SK-N-SH (cell line): ENCODE data around the gene PSMB11. TPM values are rescaled to one million over a fixed set of nuclear protein-coding genes. Genes with fewer than 3 reads are reported as not detected.

Experiments used
- FOXJ3 ChIP-seq: sonication (generic); formaldehyde crosslinking; IDR thresholded peaks from 2 replicates; pipeline ENCODE4 v1.5.1; 2020; ENCODE audit warnings: mild to moderate bottlenecking, missing genetic modification reagents
- GABPA ChIP-seq: IDR thresholded peaks from 2 replicates; pipeline ENCODE4 v1.4.0; 2012; ENCODE audit warnings: low read depth, mild to moderate bottlenecking
- IRF3 ChIP-seq: fragments of 150-350 bp; IDR thresholded peaks from 2 replicates; pipeline ENCODE4 v1.6.1; 2016; ENCODE audit warnings: mild to moderate bottlenecking, low read depth, low read length
- MAX ChIP-seq: IDR thresholded peaks from 2 replicates; pipeline ENCODE4 v1.4.0; 2012; ENCODE audit warnings: low read depth
- POLR2AphosphoS5 ChIP-seq: IDR thresholded peaks from 2 replicates; pipeline ENCODE4 v1.6.1; 2012; ENCODE audit warnings: low read depth, low read length
- RCOR1 ChIP-seq: fragments of 150-350 bp; IDR thresholded peaks from 2 replicates; pipeline ENCODE4 v1.6.1; 2017; ENCODE audit warnings: antibody characterized with exemption, low read length
- REST ChIP-seq: IDR thresholded peaks from 2 replicates; pipeline ENCODE4 v1.6.1; 2012; ENCODE audit warnings: mild to moderate bottlenecking, low read depth, low read length, moderate library complexity
- USF1 ChIP-seq: IDR thresholded peaks from 2 replicates; pipeline ENCODE4 v1.4.0; 2012; ENCODE audit warnings: low read depth, borderline replicate concordance
- USF2 ChIP-seq: fragments of 150-350 bp; IDR thresholded peaks from 2 replicates; pipeline ENCODE4 v1.6.1; 2017; ENCODE audit warnings: antibody characterized with exemption, low read length, low read depth, borderline replicate concordance
- ZBTB33 ChIP-seq: IDR thresholded peaks from 2 replicates; pipeline ENCODE4 v1.4.0; 2012; ENCODE audit warnings: low read depth, borderline replicate concordance
- polyA plus RNA-seq, 3 experiments: library from polyadenylated mRNA; depleted of rRNA; stranded (reverse); fragments of >200 nt; gene quantifications; 2 replicates each; pipeline ENCODE4 v1.2.3, GENCODE V29; 2012

The PSMB11 gene
- polyA plus RNA-seq, 1 of the 3 experiments (the other 2 are of a cell fraction): not detected

- peak; percentile 61; the same call in 1 of the 2 replicates for TF ChIP-seq MAX
- TF ChIP-seq USF1: no peak
- no peak for TF ChIP-seq GABPA
- TF ChIP-seq FOXJ3: no peak
- TF ChIP-seq REST: no peak
- TF ChIP-seq RCOR1: no peak
- no peak for TF ChIP-seq IRF3
- TF ChIP-seq ZBTB33: no peak
- no peak for TF ChIP-seq USF2
- TF ChIP-seq POLR2AphosphoS5: peak; percentile 94
These were observed 29.4 kb downstream of the PSMB11 start (continued) for GRCh38 chr14:23071244-23071920.
